K562 (cell line): ENCODE measurements around the gene SKOR1. TPM values are rescaled to one million over a fixed set of nuclear protein-coding genes. Genes with fewer than 3 reads are reported as not detected.
A peak's percentile ranks its signal among the peaks of the same experiment; 100 is the strongest.

Experiments used
- CEBPB ChIP-seq: fragments of 450-650 bp; IDR thresholded peaks from 2 replicates; pipeline ENCODE4 v1.6.1; 2016; ENCODE audit warnings: missing genetic modification characterization, missing compliant biosample characterization
- CSDE1 ChIP-seq, 2 experiments: fragments of 450-650 bp; IDR thresholded peaks; 2 replicates each; pipeline ENCODE4 v1.6.1; 2016; ENCODE audit warnings: mild to moderate bottlenecking in 1 of 2
- DEAF1 ChIP-seq: fragments of 450-650 bp; formaldehyde crosslinking; IDR thresholded peaks from 2 replicates; pipeline ENCODE4 v1.4.0; 2020; ENCODE audit warnings: mild to moderate bottlenecking, moderate library complexity
- EP300 ChIP-seq: IDR thresholded peaks from 2 replicates; pipeline ENCODE4 v1.6.1; 2012; ENCODE audit warnings: low read length, improper control_type of control experiment
- IRF2 ChIP-seq: sonication (generic); formaldehyde crosslinking; IDR thresholded peaks from 2 replicates; pipeline ENCODE4 v1.8.1; 2022; ENCODE audit warnings: mild to moderate bottlenecking, missing genetic modification reagents
- KHSRP ChIP-seq: fragments of 450-650 bp; IDR thresholded peaks from 2 replicates; pipeline ENCODE4 v1.6.1; 2017
- NUFIP1 ChIP-seq: fragments of 450-650 bp; IDR thresholded peaks from 2 replicates; pipeline ENCODE4 v1.6.1; 2018; ENCODE audit not compliant: partially characterized antibody
- RHOXF2B ChIP-seq: fragments of 250-450 bp; sonication (Bioruptor Pico); conservative IDR thresholded peaks from 2 replicates; pipeline ENCODE4 v1.5.1; 2021
- TAF9B ChIP-seq: fragments of 450-650 bp; IDR thresholded peaks from 2 replicates; pipeline ENCODE4 v1.6.1; 2018; ENCODE audit warnings: mild to moderate bottlenecking; ENCODE audit not compliant: partially characterized antibody
- ZBTB33 ChIP-seq: sonication (generic); formaldehyde crosslinking; IDR thresholded peaks from 2 replicates; pipeline ENCODE4 v1.8.1; 2023; ENCODE audit warnings: mild to moderate bottlenecking, missing genetic modification reagents
- ZNF354B ChIP-seq: fragments of 250-450 bp; sonication (Bioruptor Pico); IDR thresholded peaks from 2 replicates; pipeline ENCODE4 v1.4.0; 2020
- polyA plus RNA-seq, 8 experiments: library from polyadenylated mRNA; depleted of rRNA in 4 of 8; stranded (reverse) in 5 of 8; unstranded in 3 of 8; fragments of >200 nt; fragmentation: Nextera tagmentation in 2 of 8; fragmentation: Illumina TruSeq in 1 of 8; extraction: Ambion mirVana in 2 of 8; extraction: Trizol in 1 of 8; gene quantifications; 2 replicates each; pipeline versions ENCODE4 v1.2.1 to v1.2.3, GENCODE V29; 2011 to 2014; ENCODE audit warnings: inconsistent platforms in 1 of 8, missing spikeins in 1 of 8
- total RNA-seq, 7 experiments: library from RNA; depleted of rRNA in 6 of 7; stranded (reverse); fragments of >200 nt in 6 of 7; fragmentation: Illumina TruSeq in 2 of 7; extraction: Trizol in 2 of 7; gene quantifications; 2 replicates each; pipeline versions ENCODE4 v1.2.1 to v1.2.3, GENCODE V29; 2011 to 2021; ENCODE audit warnings: low replicate concordance in 1 of 7
- TF ChIP-seq, protein P1 (sequence below): fragments of 200-600 bp; sonication (generic); IDR thresholded peaks from one replicate; pipeline ENCODE4 v1.6.1; 2012; ENCODE audit warnings: mild to moderate bottlenecking, low read depth, low read length, inconsistent platforms
- TF ChIP-seq, protein P2 (sequence below): sonication (generic); formaldehyde crosslinking; IDR thresholded peaks from 2 replicates; pipeline ENCODE4 v1.8.0; 2022; ENCODE audit warnings: missing genetic modification reagents, mild to moderate bottlenecking, moderate library complexity, borderline replicate concordance

SKOR1 gene
- total and polyA plus RNA-seq, 9 of the 15 experiments (the other 6 are each of a cell fraction or from before 2014, with no cell fraction given): 0.04 to 0.41 (median 0.09) TPM; not detected in 3

- TF ChIP-seq, protein P1, sequence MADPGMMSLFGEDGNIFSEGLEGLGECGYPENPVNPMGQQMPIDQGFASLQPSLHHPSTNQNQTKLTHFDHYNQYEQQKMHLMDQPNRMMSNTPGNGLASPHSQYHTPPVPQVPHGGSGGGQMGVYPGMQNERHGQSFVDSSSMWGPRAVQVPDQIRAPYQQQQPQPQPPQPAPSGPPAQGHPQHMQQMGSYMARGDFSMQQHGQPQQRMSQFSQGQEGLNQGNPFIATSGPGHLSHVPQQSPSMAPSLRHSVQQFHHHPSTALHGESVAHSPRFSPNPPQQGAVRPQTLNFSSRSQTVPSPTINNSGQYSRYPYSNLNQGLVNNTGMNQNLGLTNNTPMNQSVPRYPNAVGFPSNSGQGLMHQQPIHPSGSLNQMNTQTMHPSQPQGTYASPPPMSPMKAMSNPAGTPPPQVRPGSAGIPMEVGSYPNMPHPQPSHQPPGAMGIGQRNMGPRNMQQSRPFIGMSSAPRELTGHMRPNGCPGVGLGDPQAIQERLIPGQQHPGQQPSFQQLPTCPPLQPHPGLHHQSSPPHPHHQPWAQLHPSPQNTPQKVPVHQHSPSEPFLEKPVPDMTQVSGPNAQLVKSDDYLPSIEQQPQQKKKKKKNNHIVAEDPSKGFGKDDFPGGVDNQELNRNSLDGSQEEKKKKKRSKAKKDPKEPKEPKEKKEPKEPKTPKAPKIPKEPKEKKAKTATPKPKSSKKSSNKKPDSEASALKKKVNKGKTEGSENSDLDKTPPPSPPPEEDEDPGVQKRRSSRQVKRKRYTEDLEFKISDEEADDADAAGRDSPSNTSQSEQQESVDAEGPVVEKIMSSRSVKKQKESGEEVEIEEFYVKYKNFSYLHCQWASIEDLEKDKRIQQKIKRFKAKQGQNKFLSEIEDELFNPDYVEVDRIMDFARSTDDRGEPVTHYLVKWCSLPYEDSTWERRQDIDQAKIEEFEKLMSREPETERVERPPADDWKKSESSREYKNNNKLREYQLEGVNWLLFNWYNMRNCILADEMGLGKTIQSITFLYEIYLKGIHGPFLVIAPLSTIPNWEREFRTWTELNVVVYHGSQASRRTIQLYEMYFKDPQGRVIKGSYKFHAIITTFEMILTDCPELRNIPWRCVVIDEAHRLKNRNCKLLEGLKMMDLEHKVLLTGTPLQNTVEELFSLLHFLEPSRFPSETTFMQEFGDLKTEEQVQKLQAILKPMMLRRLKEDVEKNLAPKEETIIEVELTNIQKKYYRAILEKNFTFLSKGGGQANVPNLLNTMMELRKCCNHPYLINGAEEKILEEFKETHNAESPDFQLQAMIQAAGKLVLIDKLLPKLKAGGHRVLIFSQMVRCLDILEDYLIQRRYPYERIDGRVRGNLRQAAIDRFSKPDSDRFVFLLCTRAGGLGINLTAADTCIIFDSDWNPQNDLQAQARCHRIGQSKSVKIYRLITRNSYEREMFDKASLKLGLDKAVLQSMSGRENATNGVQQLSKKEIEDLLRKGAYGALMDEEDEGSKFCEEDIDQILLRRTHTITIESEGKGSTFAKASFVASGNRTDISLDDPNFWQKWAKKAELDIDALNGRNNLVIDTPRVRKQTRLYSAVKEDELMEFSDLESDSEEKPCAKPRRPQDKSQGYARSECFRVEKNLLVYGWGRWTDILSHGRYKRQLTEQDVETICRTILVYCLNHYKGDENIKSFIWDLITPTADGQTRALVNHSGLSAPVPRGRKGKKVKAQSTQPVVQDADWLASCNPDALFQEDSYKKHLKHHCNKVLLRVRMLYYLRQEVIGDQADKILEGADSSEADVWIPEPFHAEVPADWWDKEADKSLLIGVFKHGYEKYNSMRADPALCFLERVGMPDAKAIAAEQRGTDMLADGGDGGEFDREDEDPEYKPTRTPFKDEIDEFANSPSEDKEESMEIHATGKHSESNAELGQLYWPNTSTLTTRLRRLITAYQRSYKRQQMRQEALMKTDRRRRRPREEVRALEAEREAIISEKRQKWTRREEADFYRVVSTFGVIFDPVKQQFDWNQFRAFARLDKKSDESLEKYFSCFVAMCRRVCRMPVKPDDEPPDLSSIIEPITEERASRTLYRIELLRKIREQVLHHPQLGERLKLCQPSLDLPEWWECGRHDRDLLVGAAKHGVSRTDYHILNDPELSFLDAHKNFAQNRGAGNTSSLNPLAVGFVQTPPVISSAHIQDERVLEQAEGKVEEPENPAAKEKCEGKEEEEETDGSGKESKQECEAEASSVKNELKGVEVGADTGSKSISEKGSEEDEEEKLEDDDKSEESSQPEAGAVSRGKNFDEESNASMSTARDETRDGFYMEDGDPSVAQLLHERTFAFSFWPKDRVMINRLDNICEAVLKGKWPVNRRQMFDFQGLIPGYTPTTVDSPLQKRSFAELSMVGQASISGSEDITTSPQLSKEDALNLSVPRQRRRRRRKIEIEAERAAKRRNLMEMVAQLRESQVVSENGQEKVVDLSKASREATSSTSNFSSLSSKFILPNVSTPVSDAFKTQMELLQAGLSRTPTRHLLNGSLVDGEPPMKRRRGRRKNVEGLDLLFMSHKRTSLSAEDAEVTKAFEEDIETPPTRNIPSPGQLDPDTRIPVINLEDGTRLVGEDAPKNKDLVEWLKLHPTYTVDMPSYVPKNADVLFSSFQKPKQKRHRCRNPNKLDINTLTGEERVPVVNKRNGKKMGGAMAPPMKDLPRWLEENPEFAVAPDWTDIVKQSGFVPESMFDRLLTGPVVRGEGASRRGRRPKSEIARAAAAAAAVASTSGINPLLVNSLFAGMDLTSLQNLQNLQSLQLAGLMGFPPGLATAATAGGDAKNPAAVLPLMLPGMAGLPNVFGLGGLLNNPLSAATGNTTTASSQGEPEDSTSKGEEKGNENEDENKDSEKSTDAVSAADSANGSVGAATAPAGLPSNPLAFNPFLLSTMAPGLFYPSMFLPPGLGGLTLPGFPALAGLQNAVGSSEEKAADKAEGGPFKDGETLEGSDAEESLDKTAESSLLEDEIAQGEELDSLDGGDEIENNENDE: no peak
- TF ChIP-seq DEAF1 (CRISPR knock-in tag): peak; percentile 98
- no peak for TF ChIP-seq RHOXF2B (CRISPR knock-in tag)
- TF ChIP-seq KHSRP: no peak
- no peak for TF ChIP-seq CSDE1 (IDR thresholded peaks at IDR 0.05)
- TF ChIP-seq, protein P2, sequence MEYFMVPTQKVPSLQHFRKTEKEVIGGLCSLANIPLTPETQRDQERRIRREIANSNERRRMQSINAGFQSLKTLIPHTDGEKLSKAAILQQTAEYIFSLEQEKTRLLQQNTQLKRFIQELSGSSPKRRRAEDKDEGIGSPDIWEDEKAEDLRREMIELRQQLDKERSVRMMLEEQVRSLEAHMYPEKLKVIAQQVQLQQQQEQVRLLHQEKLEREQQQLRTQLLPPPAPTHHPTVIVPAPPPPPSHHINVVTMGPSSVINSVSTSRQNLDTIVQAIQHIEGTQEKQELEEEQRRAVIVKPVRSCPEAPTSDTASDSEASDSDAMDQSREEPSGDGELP: peak; percentile 58; the same call in 1 of the 2 replicates
- TF ChIP-seq TAF9B: no peak
- no peak for TF ChIP-seq ZNF354B (CRISPR knock-in tag)
- no peak for TF ChIP-seq IRF2
- 0 out of 2 replicates have a peak, but pooled peaks have one; percentile 9 for TF ChIP-seq EP300
- peak; percentile 82 for TF ChIP-seq ZBTB33 (CRISPR knock-in tag)
- no peak for TF ChIP-seq CEBPB (tag)
- no peak for TF ChIP-seq NUFIP1
Observed at GRCh38 chr15:67863442-67863987, 38.2 kb downstream of the SKOR1 start (continued).
